ENCODE data around the gene MRPL10. TPM values are rescaled to one million over a fixed set of nuclear protein-coding genes. Genes with fewer than 3 reads are reported as not detected.

Gene MRPL10
- total RNA-seq, 5 donors from 2014 or later (not counting 1 experiment from before 2014, with no cell fraction given), result 34.1 to 60.1 (median 41.6) TPM

DNA sequence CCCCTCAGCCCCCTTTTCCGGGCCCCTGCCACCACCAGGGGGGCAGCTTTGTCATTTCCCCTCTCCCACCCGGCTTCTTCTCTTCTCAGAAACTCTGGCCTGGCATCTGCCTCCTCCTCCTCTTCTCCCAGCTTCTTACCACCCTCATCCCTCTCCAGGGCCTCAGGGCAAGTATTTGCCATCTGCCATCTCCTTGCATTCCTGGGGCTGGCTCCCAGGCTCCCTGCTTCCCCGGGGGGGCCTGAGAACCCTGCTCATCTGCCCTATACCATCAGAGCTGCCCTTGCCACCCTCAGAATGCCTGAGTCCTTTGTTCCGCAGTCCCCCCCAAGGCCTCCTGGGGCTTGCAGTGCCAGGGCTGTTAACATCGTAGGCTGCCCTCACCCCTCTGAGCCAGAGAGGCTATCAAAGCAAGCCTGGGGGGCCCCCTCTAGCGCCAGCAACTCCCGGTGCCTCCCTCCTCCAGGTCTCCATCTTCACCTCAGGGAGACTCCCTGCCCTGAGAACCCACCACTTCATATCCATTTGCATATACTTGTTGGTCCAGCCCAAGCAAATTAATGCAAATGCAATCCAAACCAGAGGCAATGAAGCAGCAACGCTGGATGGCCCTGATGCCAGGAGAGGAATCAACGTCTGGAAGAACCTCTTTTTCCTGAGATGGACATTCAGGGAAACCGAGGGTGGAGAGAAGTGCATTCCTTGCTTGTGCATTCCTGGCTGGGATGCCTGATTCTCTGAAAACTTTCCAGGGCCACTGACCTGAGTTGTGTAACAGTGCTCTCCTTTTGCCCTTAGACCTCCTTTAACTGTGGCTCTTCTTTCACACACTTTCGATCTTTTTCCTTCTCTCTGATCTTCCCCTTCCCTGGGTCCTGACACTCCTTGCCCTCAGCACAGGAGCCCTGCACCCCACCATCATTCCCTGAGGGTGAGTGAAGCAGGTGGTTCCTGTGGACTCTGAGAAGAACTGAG lies 44.0 kb upstream of the MRPL10 start:
- Histone ChIP-seq H3K36me3 (ENCODE audit: control insufficient read depth in 2 of 2, extremely low read depth in 1 of 2, insufficient read depth in 1 of 2, low read length in 1 of 2) (no peaks in the 10 kb centered on the region), H3K27ac (ENCODE audit: low read length) (no peak overlapping the region), H3K4me1 (ENCODE audit: control insufficient read depth in 1 of 2, extremely low read depth in 1 of 2, insufficient read depth in 2 of 2, low read length in 2 of 2) (peaks cover 0 to 4% of the 10 kb centered on the region in 2 experiments), H3K4me3 (ENCODE audit: control insufficient read depth in 1 of 2, extremely low read depth in 1 of 2, low read length in 1 of 2) (no peak overlapping the region), H3K27me3 (replicated peaks in 1 of 2; ENCODE audit: control insufficient read depth in 2 of 2, extremely low read depth in 1 of 2, insufficient read depth in 2 of 2, low read length in 1 of 2) (peaks cover 0 to 67% of the 10 kb centered on the region in 2 experiments), H3K9me3 (no peaks in the 10 kb centered on the region)
- Mint-ChIP-seq H3K9me3 (no peaks in the 10 kb centered on the region), H3K27ac (no peak overlapping the region), H3K27me3 (peaks cover 43 to 59% of the 10 kb centered on the region in 2 donors), H3K36me3 (peaks cover 3% of the 10 kb centered on the region), H3K4me1 (peaks cover 0 to 5% (median 3%) of the 10 kb centered on the region in 3 donors), H3K4me3 (no peak overlapping the region)
- POLR2A ChIA-PET, result no interaction called here
- ATAC-seq (replicated peaks in 1 of 4), result no peak
- 64% methylated on average over 10 of the region's 11 CpGs for WGBS (ENCODE audit: insufficient coverage)
- CTCF ChIA-PET, result no interaction called here
- DNase-seq, result no peak

DNA sequence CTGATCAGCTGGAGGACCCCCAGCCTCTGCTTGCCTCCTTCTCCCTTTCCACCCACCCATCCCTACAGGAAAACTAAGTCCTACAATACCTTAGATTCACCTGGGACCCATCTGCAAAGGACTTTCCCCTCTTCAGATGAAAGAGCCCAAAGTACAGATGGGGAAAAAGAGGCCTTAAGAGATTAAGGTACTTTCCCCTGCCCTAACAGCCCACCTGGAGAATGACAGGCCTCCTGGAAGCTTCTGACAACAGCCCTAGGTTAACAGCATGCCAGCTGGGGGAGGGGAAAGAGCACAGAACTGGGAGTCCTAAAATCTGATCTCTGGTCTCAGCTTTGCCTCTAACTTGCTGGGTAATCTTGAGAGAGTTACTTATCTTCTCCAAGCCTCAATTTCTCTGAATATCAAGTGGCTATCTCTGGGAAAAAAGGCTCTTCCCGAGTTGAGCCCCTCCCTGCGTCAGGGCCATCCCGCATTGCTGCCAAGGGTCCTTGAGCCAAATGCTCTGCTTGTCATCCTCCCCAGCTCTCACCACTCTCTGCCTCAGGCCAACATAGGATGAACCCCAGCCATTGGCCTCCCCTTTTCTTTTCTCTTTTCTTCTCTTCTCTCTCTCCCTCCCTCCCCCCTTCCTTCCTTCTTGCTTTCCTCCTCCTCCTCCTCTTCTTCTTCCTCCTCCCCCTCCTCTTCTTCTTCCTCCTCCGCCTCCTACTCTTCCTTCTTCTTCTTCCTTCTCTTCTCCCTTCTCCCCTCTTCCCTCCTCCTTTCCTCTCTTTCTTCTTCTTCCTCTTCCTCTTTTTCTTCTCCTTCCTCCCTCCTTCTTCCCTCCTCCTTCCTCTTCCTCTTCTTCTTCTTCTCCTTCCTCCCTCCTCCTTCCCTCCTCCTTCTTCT lies 42.1 kb upstream of the MRPL10 start:
- ChIA-PET POLR2A (no interaction called here), CTCF (no interaction called here)
- no peak overlapping the region for H3K4me3 ChIP-seq (ENCODE audit: control insufficient read depth in 1 of 2, extremely low read depth in 1 of 2, low read length in 1 of 2)
- DNase-seq, result no peak
- Mint-ChIP-seq H3K27me3 (peaks cover 43 to 64% of the 10 kb centered on the region in 2 donors), H3K4me1 (no peaks in the 10 kb centered on the region), H3K27ac (no peak overlapping the region), H3K36me3 (peaks cover 3% of the 10 kb centered on the region), H3K9me3 (no peaks in the 10 kb centered on the region), H3K4me3 (no peak overlapping the region)
- WGBS (ENCODE audit: insufficient coverage), result 83% methylated on average over 3 of the region's 4 CpGs
- ATAC-seq (replicated peaks in 1 of 4), result no peak
- H3K36me3 ChIP-seq (ENCODE audit: control insufficient read depth in 2 of 2, extremely low read depth in 1 of 2, insufficient read depth in 1 of 2, low read length in 1 of 2), result no peaks in the 10 kb centered on the region
- H3K9me3 ChIP-seq, result no peaks in the 10 kb centered on the region
- peaks cover 0 to 74% of the 10 kb centered on the region in 2 experiments for H3K27me3 ChIP-seq (replicated peaks in 1 of 2; ENCODE audit: control insufficient read depth in 2 of 2, extremely low read depth in 1 of 2, insufficient read depth in 2 of 2, low read length in 1 of 2)
- H3K4me1 ChIP-seq (ENCODE audit: control insufficient read depth in 1 of 2, extremely low read depth in 1 of 2, insufficient read depth in 2 of 2, low read length in 2 of 2), result peaks cover 0 to 4% of the 10 kb centered on the region in 2 experiments
- H3K27ac ChIP-seq (ENCODE audit: low read length), result no peak overlapping the region

DNA sequence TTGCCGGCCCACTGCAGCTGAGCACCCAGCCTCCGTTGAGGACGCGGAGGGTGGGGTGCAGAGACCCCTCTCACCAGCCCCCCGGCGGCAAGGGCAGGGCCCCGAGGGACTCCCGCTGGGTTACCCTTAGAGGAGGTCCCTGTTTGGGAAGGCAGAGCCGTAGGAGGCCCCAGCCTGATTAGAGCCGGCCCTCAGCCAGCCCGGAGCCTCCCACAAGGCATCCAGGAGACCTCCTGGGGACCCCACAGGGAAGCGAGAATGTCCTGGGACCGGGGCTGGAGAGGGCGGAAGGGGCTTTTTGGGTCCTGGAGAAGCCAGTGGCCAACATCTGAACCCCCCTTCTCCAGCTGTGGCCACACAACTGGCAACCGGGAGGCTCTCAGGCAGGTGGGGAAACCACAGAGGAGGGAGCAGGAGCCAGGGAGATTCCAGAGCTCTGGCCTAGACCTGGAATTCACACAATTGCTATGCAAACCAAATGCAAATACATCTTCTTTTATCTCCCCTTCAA lies 41.4 kb upstream of the MRPL10 start:
- H3K27ac ChIP-seq (ENCODE audit: low read length), result no peak overlapping the region
- Mint-ChIP-seq H3K4me1 (no peaks in the 10 kb centered on the region), H3K27ac (no peak overlapping the region), H3K4me3 (no peak overlapping the region), H3K9me3 (no peaks in the 10 kb centered on the region), H3K36me3 (peaks cover 3% of the 10 kb centered on the region), H3K27me3 (peaks cover 43 to 64% of the 10 kb centered on the region in 2 donors)
- H3K4me3 ChIP-seq (ENCODE audit: control insufficient read depth in 1 of 2, extremely low read depth in 1 of 2, low read length in 1 of 2), result no peak overlapping the region
- POLR2A ChIA-PET, result no interaction called here
- CTCF ChIA-PET, result no interaction called here
- DNase-seq, result no peak
- 71% methylated on average over 13 of the region's 15 CpGs for WGBS (ENCODE audit: insufficient coverage)
- peaks cover 0 to 4% of the 10 kb centered on the region in 2 experiments for H3K4me1 ChIP-seq (ENCODE audit: control insufficient read depth in 1 of 2, extremely low read depth in 1 of 2, insufficient read depth in 2 of 2, low read length in 2 of 2)
- H3K9me3 ChIP-seq, result no peaks in the 10 kb centered on the region
- no peaks in the 10 kb centered on the region for H3K36me3 ChIP-seq (ENCODE audit: control insufficient read depth in 2 of 2, extremely low read depth in 1 of 2, insufficient read depth in 1 of 2, low read length in 1 of 2)
- peaks cover 0 to 74% of the 10 kb centered on the region in 2 experiments for H3K27me3 ChIP-seq (replicated peaks in 1 of 2; ENCODE audit: control insufficient read depth in 2 of 2, extremely low read depth in 1 of 2, insufficient read depth in 2 of 2, low read length in 1 of 2)
- ATAC-seq (replicated peaks in 1 of 4), result no peak

- Histone ChIP-seq H3K36me3 (ENCODE audit: control insufficient read depth in 2 of 2, extremely low read depth in 1 of 2, insufficient read depth in 1 of 2, low read length in 1 of 2) (no peaks in the 10 kb centered on the region), H3K9me3 (no peaks in the 10 kb centered on the region), H3K27ac (ENCODE audit: low read length) (no peak overlapping the region), H3K4me1 (ENCODE audit: control insufficient read depth in 1 of 2, extremely low read depth in 1 of 2, insufficient read depth in 2 of 2, low read length in 2 of 2) (peaks cover 0 to 4% of the 10 kb centered on the region in 2 experiments), H3K27me3 (replicated peaks in 1 of 2; ENCODE audit: control insufficient read depth in 2 of 2, extremely low read depth in 1 of 2, insufficient read depth in 2 of 2, low read length in 1 of 2) (peaks cover 0 to 69% of the 10 kb centered on the region in 2 experiments), H3K4me3 (ENCODE audit: control insufficient read depth in 1 of 2, extremely low read depth in 1 of 2, low read length in 1 of 2) (no peak overlapping the region)
- DNase-seq (no peak), ATAC-seq (replicated peaks in 1 of 4) (no peak)
- POLR2A ChIA-PET, result no interaction called here
- H3K4me1 Mint-ChIP-seq, result no peaks in the 10 kb centered on the region
- CTCF ChIA-PET, result no interaction called here
- H3K27ac Mint-ChIP-seq, result no peak overlapping the region
- H3K27me3 Mint-ChIP-seq, result peaks cover 43 to 64% of the 10 kb centered on the region in 2 donors
- H3K9me3 Mint-ChIP-seq, result no peaks in the 10 kb centered on the region
- no peak overlapping the region for H3K4me3 Mint-ChIP-seq
- 47% methylated on average over 14 of the region's 29 CpGs for WGBS (ENCODE audit: insufficient coverage)
- H3K36me3 Mint-ChIP-seq, result peaks cover 3% of the 10 kb centered on the region
Measured at GRCh38 chr17:47872019-47872650, 40.8 kb upstream of the MRPL10 start.

GRCh38 chr17:47871048-47871447 lies 39.7 kb upstream of the MRPL10 start:
- POLR2A ChIA-PET, result no interaction called here

GRCh38 chr17:47870056-47870455 lies 38.7 kb upstream of the MRPL10 start:
- Histone ChIP-seq H3K27ac (ENCODE audit: low read length) (no peak overlapping the region), H3K9me3 (no peaks in the 10 kb centered on the region), H3K36me3 (ENCODE audit: control insufficient read depth in 2 of 2, extremely low read depth in 1 of 2, insufficient read depth in 1 of 2, low read length in 1 of 2) (no peaks in the 10 kb centered on the region), H3K4me3 (ENCODE audit: control insufficient read depth in 1 of 2, extremely low read depth in 1 of 2, low read length in 1 of 2) (no peak overlapping the region), H3K4me1 (ENCODE audit: control insufficient read depth in 1 of 2, extremely low read depth in 1 of 2, insufficient read depth in 2 of 2, low read length in 2 of 2) (peaks cover 0 to 4% of the 10 kb centered on the region in 2 experiments), H3K27me3 (replicated peaks in 1 of 2; ENCODE audit: control insufficient read depth in 2 of 2, extremely low read depth in 1 of 2, insufficient read depth in 2 of 2, low read length in 1 of 2) (peaks cover 0 to 75% of the 10 kb centered on the region in 2 experiments)
- WGBS (ENCODE audit: insufficient coverage), result no CpG with 5 or more reads among the region's 1 CpG
- H3K27me3 Mint-ChIP-seq, result peaks cover 33 to 53% of the 10 kb centered on the region in 2 donors
- no peaks in the 10 kb centered on the region for H3K36me3 Mint-ChIP-seq
- no peak overlapping the region for H3K4me3 Mint-ChIP-seq
- DNase-seq (no peak), ATAC-seq (replicated peaks in 1 of 4) (no peak)
- peaks cover under 1 to 6% (median 3%) of the 10 kb centered on the region in 3 donors for H3K4me1 Mint-ChIP-seq
- H3K27ac Mint-ChIP-seq, result no peak overlapping the region
- CTCF ChIA-PET, result no interaction called here
- POLR2A ChIA-PET, result no interaction called here
- no peaks in the 10 kb centered on the region for H3K9me3 Mint-ChIP-seq

More at GRCh38 chr17:47871048-47871447, 39.7 kb upstream of the MRPL10 start:
- Mint-ChIP-seq H3K27me3 (peaks cover 41 to 61% of the 10 kb centered on the region in 2 donors), H3K4me3 (no peak overlapping the region), H3K4me1 (no peaks in the 10 kb centered on the region), H3K36me3 (peaks cover 3% of the 10 kb centered on the region), H3K9me3 (no peaks in the 10 kb centered on the region), H3K27ac (no peak overlapping the region)
- Histone ChIP-seq H3K9me3 (no peaks in the 10 kb centered on the region), H3K36me3 (ENCODE audit: control insufficient read depth in 2 of 2, extremely low read depth in 1 of 2, insufficient read depth in 1 of 2, low read length in 1 of 2) (no peaks in the 10 kb centered on the region), H3K4me3 (ENCODE audit: control insufficient read depth in 1 of 2, extremely low read depth in 1 of 2, low read length in 1 of 2) (no peak overlapping the region), H3K27me3 (replicated peaks in 1 of 2; ENCODE audit: control insufficient read depth in 2 of 2, extremely low read depth in 1 of 2, insufficient read depth in 2 of 2, low read length in 1 of 2) (peaks cover 0 to 76% of the 10 kb centered on the region in 2 experiments), H3K27ac (ENCODE audit: low read length) (no peak overlapping the region), H3K4me1 (ENCODE audit: control insufficient read depth in 1 of 2, extremely low read depth in 1 of 2, insufficient read depth in 2 of 2, low read length in 2 of 2) (peaks cover 0 to 4% of the 10 kb centered on the region in 2 experiments)
- DNase-seq, result no peak
- no peak for ATAC-seq (replicated peaks in 1 of 4)
- CTCF ChIA-PET, result no interaction called here
